ENCODE results near the gene CACNA2D2. TPM values are rescaled to one million over a fixed set of nuclear protein-coding genes. Genes with fewer than 3 reads are reported as not detected.

The CACNA2D2 gene
- total and polyA plus RNA-seq, 2 of the 13 experiments (the other 11 are each of a cell fraction or from before 2014, with no cell fraction given): not detected

DNA sequence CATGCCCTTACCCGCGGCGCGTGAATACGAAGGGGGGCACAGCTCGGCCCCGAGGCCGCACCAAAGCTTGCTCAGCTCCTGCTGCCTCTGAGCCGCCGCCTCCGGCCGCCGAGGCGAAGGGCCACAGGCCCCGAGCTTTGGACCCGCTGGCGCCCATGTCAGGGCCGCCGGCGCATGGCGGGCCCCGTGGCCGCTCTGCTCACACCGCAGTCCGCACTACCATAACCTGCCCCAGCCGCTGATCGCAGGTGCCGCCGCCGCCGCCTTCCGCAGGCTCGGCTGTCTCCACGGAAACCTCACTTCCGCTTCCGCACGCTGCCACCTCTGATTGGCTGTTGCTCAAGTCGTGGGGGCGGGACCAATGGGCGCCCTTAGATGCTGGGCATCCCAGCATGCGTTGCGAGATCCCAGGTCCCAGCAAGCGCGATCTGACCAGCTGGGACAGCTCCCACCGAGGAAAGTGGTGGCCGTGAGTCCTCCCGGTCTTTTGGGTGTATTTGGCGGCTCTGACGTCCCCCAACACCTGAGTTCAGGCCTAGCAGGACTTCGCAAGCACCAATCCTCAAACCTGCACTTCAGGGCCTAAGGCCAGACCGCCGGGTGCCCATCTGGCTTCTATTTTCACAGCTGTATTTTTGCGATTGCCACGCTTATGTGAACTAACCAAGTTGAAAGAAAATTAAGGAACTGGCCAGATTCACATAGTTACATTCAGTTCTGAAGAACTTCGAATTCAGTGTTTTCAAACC is 175.3 kb downstream of the CACNA2D2 start, which contains the start of gene TUSC2 (continued):
- TF ChIP-seq ZMYM3 (CRISPR knock-in tag; IDR thresholded peaks at IDR 0.05) (no peak), RBM39 (IDR thresholded peaks at IDR 0.05; ENCODE audit: low read depth, low read length, poor library complexity, severe bottlenecking) (no peak), ZFY (CRISPR knock-in tag; IDR thresholded peaks at IDR 0.05) (peak; percentile 87), NR2F1 (CRISPR knock-in tag; IDR thresholded peaks at IDR 0.05) (no peak), YY1 (IDR thresholded peaks at IDR 0.05; ENCODE audit: insufficient read depth, insufficient replicate concordance, low read depth, low read length) (peak; percentile 61), ELF4 (CRISPR knock-in tag; IDR thresholded peaks at IDR 0.05; ENCODE audit: borderline replicate concordance) (0 out of 2 replicates have a peak, but pooled peaks have one; percentile 53), CHCHD3 (CRISPR knock-in tag; IDR thresholded peaks at IDR 0.05) (no peak), HCFC1 (IDR thresholded peaks at IDR 0.05; ENCODE audit: low read depth, low read length) (peak; percentile 52; the same call in 1 of the 2 replicates), ZNF746 (CRISPR knock-in tag; IDR thresholded peaks at IDR 0.05) (no peak)
- TF ChIP-seq, protein P1, sequence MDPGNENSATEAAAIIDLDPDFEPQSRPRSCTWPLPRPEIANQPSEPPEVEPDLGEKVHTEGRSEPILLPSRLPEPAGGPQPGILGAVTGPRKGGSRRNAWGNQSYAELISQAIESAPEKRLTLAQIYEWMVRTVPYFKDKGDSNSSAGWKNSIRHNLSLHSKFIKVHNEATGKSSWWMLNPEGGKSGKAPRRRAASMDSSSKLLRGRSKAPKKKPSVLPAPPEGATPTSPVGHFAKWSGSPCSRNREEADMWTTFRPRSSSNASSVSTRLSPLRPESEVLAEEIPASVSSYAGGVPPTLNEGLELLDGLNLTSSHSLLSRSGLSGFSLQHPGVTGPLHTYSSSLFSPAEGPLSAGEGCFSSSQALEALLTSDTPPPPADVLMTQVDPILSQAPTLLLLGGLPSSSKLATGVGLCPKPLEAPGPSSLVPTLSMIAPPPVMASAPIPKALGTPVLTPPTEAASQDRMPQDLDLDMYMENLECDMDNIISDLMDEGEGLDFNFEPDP (CRISPR knock-in tag; conservative IDR thresholded peaks at IDR 0.05): no peak
- TF ChIP-seq, protein P2, sequence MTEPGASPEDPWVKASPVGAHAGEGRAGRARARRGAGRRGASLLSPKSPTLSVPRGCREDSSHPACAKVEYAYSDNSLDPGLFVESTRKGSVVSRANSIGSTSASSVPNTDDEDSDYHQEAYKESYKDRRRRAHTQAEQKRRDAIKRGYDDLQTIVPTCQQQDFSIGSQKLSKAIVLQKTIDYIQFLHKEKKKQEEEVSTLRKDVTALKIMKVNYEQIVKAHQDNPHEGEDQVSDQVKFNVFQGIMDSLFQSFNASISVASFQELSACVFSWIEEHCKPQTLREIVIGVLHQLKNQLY (CRISPR knock-in tag; IDR thresholded peaks at IDR 0.05): 0 out of 2 replicates have a peak, but pooled peaks have one; percentile 32
- TF ChIP-seq, protein P3, sequence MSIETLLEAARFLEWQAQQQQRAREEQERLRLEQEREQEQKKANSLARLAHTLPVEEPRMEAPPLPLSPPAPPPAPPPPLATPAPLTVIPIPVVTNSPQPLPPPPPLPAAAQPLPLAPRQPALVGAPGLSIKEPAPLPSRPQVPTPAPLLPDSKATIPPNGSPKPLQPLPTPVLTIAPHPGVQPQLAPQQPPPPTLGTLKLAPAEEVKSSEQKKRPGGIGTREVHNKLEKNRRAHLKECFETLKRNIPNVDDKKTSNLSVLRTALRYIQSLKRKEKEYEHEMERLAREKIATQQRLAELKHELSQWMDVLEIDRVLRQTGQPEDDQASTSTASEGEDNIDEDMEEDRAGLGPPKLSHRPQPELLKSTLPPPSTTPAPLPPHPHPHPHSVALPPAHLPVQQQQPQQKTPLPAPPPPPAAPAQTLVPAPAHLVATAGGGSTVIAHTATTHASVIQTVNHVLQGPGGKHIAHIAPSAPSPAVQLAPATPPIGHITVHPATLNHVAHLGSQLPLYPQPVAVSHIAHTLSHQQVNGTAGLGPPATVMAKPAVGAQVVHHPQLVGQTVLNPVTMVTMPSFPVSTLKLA (IDR thresholded peaks at IDR 0.05): peak; percentile 46
- TF ChIP-seq, protein P4, sequence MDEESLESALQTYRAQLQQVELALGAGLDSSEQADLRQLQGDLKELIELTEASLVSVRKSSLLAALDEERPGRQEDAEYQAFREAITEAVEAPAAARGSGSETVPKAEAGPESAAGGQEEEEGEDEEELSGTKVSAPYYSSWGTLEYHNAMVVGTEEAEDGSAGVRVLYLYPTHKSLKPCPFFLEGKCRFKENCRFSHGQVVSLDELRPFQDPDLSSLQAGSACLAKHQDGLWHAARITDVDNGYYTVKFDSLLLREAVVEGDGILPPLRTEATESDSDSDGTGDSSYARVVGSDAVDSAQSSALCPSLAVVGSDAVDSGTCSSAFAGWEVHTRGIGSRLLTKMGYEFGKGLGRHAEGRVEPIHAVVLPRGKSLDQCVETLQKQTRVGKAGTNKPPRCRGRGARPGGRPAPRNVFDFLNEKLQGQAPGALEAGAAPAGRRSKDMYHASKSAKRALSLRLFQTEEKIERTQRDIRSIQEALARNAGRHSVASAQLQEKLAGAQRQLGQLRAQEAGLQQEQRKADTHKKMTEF (CRISPR knock-in tag; IDR thresholded peaks at IDR 0.05): peak; percentile 80; the same call in 1 of the 2 replicates
- TF ChIP-seq, protein P5, sequence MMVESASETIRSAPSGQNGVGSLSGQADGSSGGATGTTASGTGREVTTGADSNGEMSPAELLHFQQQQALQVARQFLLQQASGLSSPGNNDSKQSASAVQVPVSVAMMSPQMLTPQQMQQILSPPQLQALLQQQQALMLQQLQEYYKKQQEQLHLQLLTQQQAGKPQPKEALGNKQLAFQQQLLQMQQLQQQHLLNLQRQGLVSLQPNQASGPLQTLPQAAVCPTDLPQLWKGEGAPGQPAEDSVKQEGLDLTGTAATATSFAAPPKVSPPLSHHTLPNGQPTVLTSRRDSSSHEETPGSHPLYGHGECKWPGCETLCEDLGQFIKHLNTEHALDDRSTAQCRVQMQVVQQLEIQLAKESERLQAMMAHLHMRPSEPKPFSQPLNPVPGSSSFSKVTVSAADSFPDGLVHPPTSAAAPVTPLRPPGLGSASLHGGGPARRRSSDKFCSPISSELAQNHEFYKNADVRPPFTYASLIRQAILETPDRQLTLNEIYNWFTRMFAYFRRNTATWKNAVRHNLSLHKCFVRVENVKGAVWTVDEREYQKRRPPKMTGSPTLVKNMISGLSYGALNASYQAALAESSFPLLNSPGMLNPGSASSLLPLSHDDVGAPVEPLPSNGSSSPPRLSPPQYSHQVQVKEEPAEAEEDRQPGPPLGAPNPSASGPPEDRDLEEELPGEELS (CRISPR knock-in tag; IDR thresholded peaks at IDR 0.05): peak; percentile 40; the same call in 1 of the 2 replicates
- TF ChIP-seq, protein P6, sequence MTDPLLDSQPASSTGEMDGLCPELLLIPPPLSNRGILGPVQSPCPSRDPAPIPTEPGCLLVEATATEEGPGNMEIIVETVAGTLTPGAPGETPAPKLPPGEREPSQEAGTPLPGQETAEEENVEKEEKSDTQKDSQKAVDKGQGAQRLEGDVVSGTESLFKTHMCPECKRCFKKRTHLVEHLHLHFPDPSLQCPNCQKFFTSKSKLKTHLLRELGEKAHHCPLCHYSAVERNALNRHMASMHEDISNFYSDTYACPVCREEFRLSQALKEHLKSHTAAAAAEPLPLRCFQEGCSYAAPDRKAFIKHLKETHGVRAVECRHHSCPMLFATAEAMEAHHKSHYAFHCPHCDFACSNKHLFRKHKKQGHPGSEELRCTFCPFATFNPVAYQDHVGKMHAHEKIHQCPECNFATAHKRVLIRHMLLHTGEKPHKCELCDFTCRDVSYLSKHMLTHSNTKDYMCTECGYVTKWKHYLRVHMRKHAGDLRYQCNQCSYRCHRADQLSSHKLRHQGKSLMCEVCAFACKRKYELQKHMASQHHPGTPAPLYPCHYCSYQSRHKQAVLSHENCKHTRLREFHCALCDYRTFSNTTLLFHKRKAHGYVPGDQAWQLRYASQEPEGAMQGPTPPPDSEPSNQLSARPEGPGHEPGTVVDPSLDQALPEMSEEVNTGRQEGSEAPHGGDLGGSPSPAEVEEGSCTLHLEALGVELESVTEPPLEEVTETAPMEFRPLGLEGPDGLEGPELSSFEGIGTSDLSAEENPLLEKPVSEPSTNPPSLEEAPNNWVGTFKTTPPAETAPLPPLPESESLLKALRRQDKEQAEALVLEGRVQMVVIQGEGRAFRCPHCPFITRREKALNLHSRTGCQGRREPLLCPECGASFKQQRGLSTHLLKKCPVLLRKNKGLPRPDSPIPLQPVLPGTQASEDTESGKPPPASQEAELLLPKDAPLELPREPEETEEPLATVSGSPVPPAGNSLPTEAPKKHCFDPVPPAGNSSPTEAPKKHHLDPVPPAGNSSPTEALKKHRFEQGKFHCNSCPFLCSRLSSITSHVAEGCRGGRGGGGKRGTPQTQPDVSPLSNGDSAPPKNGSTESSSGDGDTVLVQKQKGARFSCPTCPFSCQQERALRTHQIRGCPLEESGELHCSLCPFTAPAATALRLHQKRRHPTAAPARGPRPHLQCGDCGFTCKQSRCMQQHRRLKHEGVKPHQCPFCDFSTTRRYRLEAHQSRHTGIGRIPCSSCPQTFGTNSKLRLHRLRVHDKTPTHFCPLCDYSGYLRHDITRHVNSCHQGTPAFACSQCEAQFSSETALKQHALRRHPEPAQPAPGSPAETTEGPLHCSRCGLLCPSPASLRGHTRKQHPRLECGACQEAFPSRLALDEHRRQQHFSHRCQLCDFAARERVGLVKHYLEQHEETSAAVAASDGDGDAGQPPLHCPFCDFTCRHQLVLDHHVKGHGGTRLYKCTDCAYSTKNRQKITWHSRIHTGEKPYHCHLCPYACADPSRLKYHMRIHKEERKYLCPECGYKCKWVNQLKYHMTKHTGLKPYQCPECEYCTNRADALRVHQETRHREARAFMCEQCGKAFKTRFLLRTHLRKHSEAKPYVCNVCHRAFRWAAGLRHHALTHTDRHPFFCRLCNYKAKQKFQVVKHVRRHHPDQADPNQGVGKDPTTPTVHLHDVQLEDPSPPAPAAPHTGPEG (CRISPR knock-in tag; IDR thresholded peaks at IDR 0.05): no peak

Measured in HepG2 (cell line).